Neural cell (in vitro differentiated cells): ENCODE data around the gene RNASE13. TPM values are rescaled to one million over a fixed set of nuclear protein-coding genes. Genes with fewer than 3 reads are reported as not detected.

ENCODE experiments used
- H2AFZ ChIP-seq: fragments of 200-600, 300-800 bp; sonication (generic), shearing (Covaris generic); 2 replicates; pipeline ENCODE4 v1.6.0; 2014; ENCODE audit warnings: low read depth, mild to moderate bottlenecking, antibody characterized with exemption, low read length, moderate library complexity
- H3F3A ChIP-seq: fragments of 200-600 bp; shearing (Covaris generic); 2 replicates; pipeline ENCODE4 v1.6.1; 2016; ENCODE audit warnings: mild to moderate bottlenecking, moderate library complexity, mixed read lengths, antibody characterized with exemption, low read length; ENCODE audit not compliant: insufficient read depth, poor library complexity, severe bottlenecking
- H3K27ac ChIP-seq: fragments of 200-600, 300-800 bp; sonication (generic), shearing (Covaris generic); 2 replicates; pipeline ENCODE4 v1.5.1; 2014; ENCODE audit warnings: mild to moderate bottlenecking, low read length, moderate library complexity
- H3K27me3 ChIP-seq: fragments of 300-800, 200-600 bp; sonication (generic), shearing (Covaris generic); 2 replicates; pipeline ENCODE4 v1.6.0; 2014; ENCODE audit warnings: mild to moderate bottlenecking, low read depth, low read length, moderate library complexity; ENCODE audit not compliant: insufficient read depth
- H3K36me3 ChIP-seq: fragments of 300-800, 200-600 bp; sonication (generic), shearing (Covaris generic); 2 replicates; pipeline ENCODE4 v1.5.1; 2014; ENCODE audit warnings: mild to moderate bottlenecking, antibody characterized with exemption, low read length, moderate library complexity; ENCODE audit not compliant: insufficient read depth
- H3K4me2 ChIP-seq: fragments of 300-800, 200-600 bp; sonication (generic), shearing (Covaris generic); 2 replicates; pipeline ENCODE4 v1.6.0; 2014; ENCODE audit warnings: mild to moderate bottlenecking, low read length
- H3K4me3 ChIP-seq: fragments of 300-800, 200-600 bp; sonication (generic), shearing (Covaris generic); 2 replicates; pipeline ENCODE4 v1.5.1; 2014; ENCODE audit warnings: mild to moderate bottlenecking, low read length, moderate library complexity
- H3K79me2 ChIP-seq: fragments of 200-600 bp; shearing (Covaris generic); replicated peaks from 2 replicates; pipeline ENCODE4 v1.6.0; 2014; ENCODE audit warnings: mild to moderate bottlenecking, low read length, moderate library complexity; ENCODE audit not compliant: insufficient read depth
- H3K9ac ChIP-seq: fragments of 300-800, 200-600 bp; sonication (generic), shearing (Covaris generic); 2 replicates; pipeline ENCODE4 v1.6.1; 2016; ENCODE audit warnings: mild to moderate bottlenecking, low read length, mixed read lengths
- H3K9me2 ChIP-seq: fragments of 200-600 bp; shearing (Covaris generic); 2 replicates; pipeline ENCODE4 v1.6.1; 2016; ENCODE audit warnings: mild to moderate bottlenecking, low read length, mixed read lengths; ENCODE audit not compliant: insufficient read depth
- H3K9me3 ChIP-seq: fragments of 200-600, 300-800 bp; sonication (generic), shearing (Covaris generic); 2 replicates; pipeline ENCODE4 v1.6.1; 2016; ENCODE audit warnings: mild to moderate bottlenecking, mixed run types, low read length, moderate library complexity, mixed read lengths
- H4K20me1 ChIP-seq: fragments of 200-600 bp; shearing (Covaris generic); 2 replicates; pipeline ENCODE4 v1.6.1; 2016; ENCODE audit warnings: mild to moderate bottlenecking, mixed run types; ENCODE audit not compliant: insufficient read depth
- EP300 ChIP-seq: fragments of 450-650 bp; conservative IDR thresholded peaks from 2 replicates; pipeline ENCODE4 v1.6.1; 2014; ENCODE audit warnings: antibody characterized with exemption, mild to moderate bottlenecking, moderate library complexity; ENCODE audit not compliant: poor library complexity, severe bottlenecking
- EZH2 ChIP-seq: fragments of 200-600, 300-800 bp; shearing (Covaris generic), sonication (generic); IDR thresholded peaks from 2 replicates; pipeline ENCODE4 v1.6.1; 2014; ENCODE audit warnings: antibody characterized with exemption, low read length, borderline replicate concordance, mild to moderate bottlenecking; ENCODE audit not compliant: insufficient read depth, poor library complexity, severe bottlenecking
- MXI1 ChIP-seq: fragments of 450-650 bp; conservative IDR thresholded peaks from 2 replicates; pipeline ENCODE4 v1.6.1; 2014; ENCODE audit warnings: antibody characterized with exemption, mild to moderate bottlenecking; ENCODE audit not compliant: poor library complexity, severe bottlenecking
- POLR2AphosphoS5 ChIP-seq: IDR thresholded peaks from 2 replicates; pipeline ENCODE4 v1.6.1; 2012
- RAD21 ChIP-seq: fragments of 450-650 bp; conservative IDR thresholded peaks from 2 replicates; pipeline ENCODE4 v1.6.1; 2014; ENCODE audit warnings: antibody characterized with exemption, mild to moderate bottlenecking, moderate library complexity
- SMC3 ChIP-seq: fragments of 450-650 bp; conservative IDR thresholded peaks from 2 replicates; pipeline ENCODE4 v1.6.1; 2014; ENCODE audit warnings: antibody characterized with exemption, mild to moderate bottlenecking, moderate library complexity; ENCODE audit not compliant: poor library complexity
- TAF1 ChIP-seq: IDR thresholded peaks from 2 replicates; pipeline ENCODE4 v1.6.1; 2012; ENCODE audit warnings: low read depth
- polyA plus RNA-seq: library from polyadenylated mRNA; depleted of rRNA; stranded (reverse); fragments of >200 nt; gene quantifications from 2 replicates; pipeline ENCODE4 v1.2.3, GENCODE V29; 2014
- TF ChIP-seq, protein P1 (sequence below): fragments of 450-650 bp; IDR thresholded peaks from 2 replicates; pipeline ENCODE4 v1.5.1; 2014; ENCODE audit warnings: antibody characterized with exemption, mild to moderate bottlenecking, moderate library complexity; ENCODE audit not compliant: poor library complexity, severe bottlenecking
- TF ChIP-seq, protein P2 (sequence below): IDR thresholded peaks from 2 replicates; pipeline ENCODE4 v1.6.1; 2012; ENCODE audit warnings: borderline replicate concordance

RNASE13 gene
- polyA plus RNA-seq, 1 donor from 2014 or later: not detected

DNA sequence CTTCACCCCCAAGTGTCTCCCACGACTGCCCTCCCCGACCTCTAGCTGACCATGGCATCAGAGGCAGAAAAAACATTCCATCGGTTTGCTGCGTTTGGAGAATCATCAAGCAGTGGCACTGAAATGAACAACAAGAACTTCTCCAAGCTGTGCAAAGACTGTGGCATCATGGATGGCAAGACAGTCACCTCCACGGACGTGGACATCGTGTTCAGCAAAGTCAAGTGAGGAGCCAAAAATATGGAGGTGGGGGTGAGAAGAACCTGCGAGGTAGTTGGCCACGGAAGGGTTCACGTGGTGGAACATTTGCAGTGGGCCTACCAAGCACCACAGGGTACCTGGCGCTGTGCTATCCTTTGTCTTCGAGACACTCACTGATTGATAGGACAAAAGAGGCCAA is 4.1 kb downstream of the RNASE13 start:
- Histone ChIP-seq H3K9ac (no peak overlapping the region), H3K4me2 (no peak overlapping the region), H4K20me1 (no peaks in the 10 kb centered on the region), H3K9me3 (no peaks in the 10 kb centered on the region), H3K27ac (no peak overlapping the region), H3K9me2 (no peaks in the 10 kb centered on the region), H3F3A (no peaks in the 10 kb centered on the region), H3K79me2 (no peaks in the 10 kb centered on the region), H3K27me3 (no peaks in the 10 kb centered on the region), H2AFZ (no peak overlapping the region), H3K36me3 (no peaks in the 10 kb centered on the region), H3K4me3 (no peak overlapping the region)
- TF ChIP-seq, protein P1, sequence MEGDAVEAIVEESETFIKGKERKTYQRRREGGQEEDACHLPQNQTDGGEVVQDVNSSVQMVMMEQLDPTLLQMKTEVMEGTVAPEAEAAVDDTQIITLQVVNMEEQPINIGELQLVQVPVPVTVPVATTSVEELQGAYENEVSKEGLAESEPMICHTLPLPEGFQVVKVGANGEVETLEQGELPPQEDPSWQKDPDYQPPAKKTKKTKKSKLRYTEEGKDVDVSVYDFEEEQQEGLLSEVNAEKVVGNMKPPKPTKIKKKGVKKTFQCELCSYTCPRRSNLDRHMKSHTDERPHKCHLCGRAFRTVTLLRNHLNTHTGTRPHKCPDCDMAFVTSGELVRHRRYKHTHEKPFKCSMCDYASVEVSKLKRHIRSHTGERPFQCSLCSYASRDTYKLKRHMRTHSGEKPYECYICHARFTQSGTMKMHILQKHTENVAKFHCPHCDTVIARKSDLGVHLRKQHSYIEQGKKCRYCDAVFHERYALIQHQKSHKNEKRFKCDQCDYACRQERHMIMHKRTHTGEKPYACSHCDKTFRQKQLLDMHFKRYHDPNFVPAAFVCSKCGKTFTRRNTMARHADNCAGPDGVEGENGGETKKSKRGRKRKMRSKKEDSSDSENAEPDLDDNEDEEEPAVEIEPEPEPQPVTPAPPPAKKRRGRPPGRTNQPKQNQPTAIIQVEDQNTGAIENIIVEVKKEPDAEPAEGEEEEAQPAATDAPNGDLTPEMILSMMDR: no peak
- TF ChIP-seq, protein P2, sequence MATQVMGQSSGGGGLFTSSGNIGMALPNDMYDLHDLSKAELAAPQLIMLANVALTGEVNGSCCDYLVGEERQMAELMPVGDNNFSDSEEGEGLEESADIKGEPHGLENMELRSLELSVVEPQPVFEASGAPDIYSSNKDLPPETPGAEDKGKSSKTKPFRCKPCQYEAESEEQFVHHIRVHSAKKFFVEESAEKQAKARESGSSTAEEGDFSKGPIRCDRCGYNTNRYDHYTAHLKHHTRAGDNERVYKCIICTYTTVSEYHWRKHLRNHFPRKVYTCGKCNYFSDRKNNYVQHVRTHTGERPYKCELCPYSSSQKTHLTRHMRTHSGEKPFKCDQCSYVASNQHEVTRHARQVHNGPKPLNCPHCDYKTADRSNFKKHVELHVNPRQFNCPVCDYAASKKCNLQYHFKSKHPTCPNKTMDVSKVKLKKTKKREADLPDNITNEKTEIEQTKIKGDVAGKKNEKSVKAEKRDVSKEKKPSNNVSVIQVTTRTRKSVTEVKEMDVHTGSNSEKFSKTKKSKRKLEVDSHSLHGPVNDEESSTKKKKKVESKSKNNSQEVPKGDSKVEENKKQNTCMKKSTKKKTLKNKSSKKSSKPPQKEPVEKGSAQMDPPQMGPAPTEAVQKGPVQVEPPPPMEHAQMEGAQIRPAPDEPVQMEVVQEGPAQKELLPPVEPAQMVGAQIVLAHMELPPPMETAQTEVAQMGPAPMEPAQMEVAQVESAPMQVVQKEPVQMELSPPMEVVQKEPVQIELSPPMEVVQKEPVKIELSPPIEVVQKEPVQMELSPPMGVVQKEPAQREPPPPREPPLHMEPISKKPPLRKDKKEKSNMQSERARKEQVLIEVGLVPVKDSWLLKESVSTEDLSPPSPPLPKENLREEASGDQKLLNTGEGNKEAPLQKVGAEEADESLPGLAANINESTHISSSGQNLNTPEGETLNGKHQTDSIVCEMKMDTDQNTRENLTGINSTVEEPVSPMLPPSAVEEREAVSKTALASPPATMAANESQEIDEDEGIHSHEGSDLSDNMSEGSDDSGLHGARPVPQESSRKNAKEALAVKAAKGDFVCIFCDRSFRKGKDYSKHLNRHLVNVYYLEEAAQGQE: no peak
- TF ChIP-seq POLR2AphosphoS5: no peak
- no peak for TF ChIP-seq SMC3
- TF ChIP-seq EP300: no peak
- no peak for TF ChIP-seq TAF1
- no peak for TF ChIP-seq EZH2
- TF ChIP-seq RAD21: no peak

DNA sequence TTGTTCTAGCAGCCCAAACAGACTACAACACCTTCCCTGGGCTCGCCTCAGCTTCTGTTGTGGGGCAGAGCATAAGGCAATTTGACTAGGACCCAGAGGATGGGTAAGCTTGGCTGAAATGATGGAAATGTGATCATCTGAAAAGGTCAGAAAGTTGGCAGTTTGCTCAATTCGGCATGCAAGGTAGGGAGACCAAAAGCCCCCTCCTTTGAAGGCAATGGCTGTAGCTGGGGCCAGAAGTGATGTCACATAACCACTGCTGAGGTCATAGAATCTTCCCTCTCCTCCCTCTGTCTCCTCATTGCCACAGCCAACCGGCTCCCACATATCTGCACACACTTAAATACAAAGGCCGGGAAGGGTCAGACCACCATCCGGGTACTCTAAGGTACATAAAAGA is 4.7 kb downstream of the RNASE13 start, which contains the start of gene TPPP2:
TSS of gene TPPP2 (plus strand) at position 301 of the 400 bp plus-strand sequence. CDS start 365 bp downstream, outside the sequence.
- Histone ChIP-seq H3K36me3 (no peaks in the 10 kb centered on the region), H3F3A (no peaks in the 10 kb centered on the region), H3K4me3 (no peak within 1 kb of the TSS), H3K9me2 (no peaks in the 10 kb centered on the region), H3K9ac (no peak within 1 kb of the TSS), H3K79me2 (no peaks in the 10 kb centered on the region), H3K27me3 (peaks cover 4% of the 10 kb centered on the region), H3K9me3 (no peaks in the 10 kb centered on the region), H2AFZ (no peak within 1 kb of the TSS), H3K27ac (no peak within 1 kb of the TSS), H4K20me1 (no peaks in the 10 kb centered on the region), H3K4me2 (no peak within 1 kb of the TSS)
- TF ChIP-seq EZH2 (no peak), SMC3 (no peak), RAD21 (no peak), MXI1 (no peak)
- TF ChIP-seq, protein P1: no peak
- TF ChIP-seq, protein P2: no peak
